HCT116 (cell line): ENCODE results near the gene PERCC1. TPM values are rescaled to one million over a fixed set of nuclear protein-coding genes. Genes with fewer than 3 reads are reported as not detected.

Experiments
- ATAC-seq: fragments of 200-7000 bp; cut with Tn5 transposase; 2 replicates; pipeline ENCODE4 v1.9.1; 2020; ENCODE audit warnings: mild to moderate bottlenecking, moderate library complexity
- BruUV-seq: library from RNA; stranded (reverse); fragments of 400-500 nt; replicated peaks from 2 replicates; lab custom pipeline; 2021; lab: Mats Ljungman, UMichigan
- CTCF ChIA-PET: fragments of 300-600 bp; sonication (Branson Sonifier 250); formaldehyde crosslinking; loops from one replicate; lab custom pipeline; 2021; ENCODE audit warnings: antibody characterized with exemption; lab: Charles Lee
- POLR2A ChIA-PET: fragments of 300-600, 350-600 bp; sonication (Branson Sonifier 250); formaldehyde crosslinking; loops from one replicate; lab custom pipeline; 2021; ENCODE audit warnings: antibody characterized with exemption; lab: Charles Lee
- RAD21 ChIA-PET, 2 experiments: fragments of 300-600 bp; sonication (Branson Sonifier 250); formaldehyde crosslinking; loops; one replicate each; lab custom pipeline; 2023; ENCODE audit warnings: low total read pairs in 2 of 2; ENCODE audit not compliant: uncharacterized antibody in 2 of 2, unreplicated experiment in 2 of 2, low non-redundant PET in 1 of 2; lab: Charles Lee
- DNase-seq: peaks from one replicate; pipeline ENCODE4 v3.0.0-alpha.2; 2010; ENCODE audit warnings: low read depth, low spot score
- H2AFZ ChIP-seq: fragments of 200-600 bp; shearing (Covaris generic), sonication (generic); 2 replicates; pipeline ENCODE4 v1.6.1; 2017; ENCODE audit warnings: low read depth, mixed run types, mixed read lengths, antibody characterized with exemption, low read length; ENCODE audit not compliant: poor library complexity, severe bottlenecking
- H3K27ac ChIP-seq: 2 replicates; pipeline ENCODE4 v1.5.1; 2012; ENCODE audit warnings: low read depth, low read length
- H3K27me3 ChIP-seq: fragments of 200-600 bp; sonication (generic); 2 replicates; pipeline ENCODE4 v1.6.1; 2016; ENCODE audit warnings: mixed run types, low read length, mixed read lengths; ENCODE audit not compliant: insufficient read depth
- H3K36me3 ChIP-seq, 2 experiments: fragments of 200-500 bp in 1 of 2; fragments of 200-600 bp in 1 of 2; sonication (Bioruptor generic) in 1 of 2; sonication (generic) in 1 of 2; 2 replicates each; pipeline versions ENCODE4 v1.5.1 to v1.6.1; 2014 to 2016; ENCODE audit warnings: low read length in 2 of 2, inconsistent platforms in 1 of 2, mixed read lengths in 1 of 2, mixed run types in 1 of 2; ENCODE audit not compliant: insufficient read depth in 2 of 2, control insufficient read depth in 1 of 2
- H3K4me1 ChIP-seq, 2 experiments: fragments of 200-600 bp in 1 of 2; sonication (generic) in 1 of 2; 2 replicates each; pipeline versions ENCODE4 v1.5.1 to v1.6.1; 2012 to 2017; ENCODE audit warnings: low read length in 2 of 2, inconsistent platforms in 1 of 2, mild to moderate bottlenecking in 1 of 2, mixed read lengths in 1 of 2, mixed run types in 1 of 2, moderate library complexity in 1 of 2; ENCODE audit not compliant: insufficient read depth in 2 of 2, control insufficient read depth in 1 of 2
- H3K4me2 ChIP-seq: fragments of 200-600 bp; sonication (generic); 2 replicates; pipeline ENCODE4 v1.6.1; 2017; ENCODE audit warnings: mixed run types, low read length, mixed read lengths
- H3K4me3 ChIP-seq, 2 experiments: fragments of 200-600 bp in 1 of 2; sonication (generic) in 1 of 2; replicated peaks in 1 of 2; 2 replicates each; pipeline ENCODE4 v1.5.1; 2011 to 2016; ENCODE audit warnings: low read length in 2 of 2, control low read depth in 1 of 2, low read depth in 1 of 2, mild to moderate bottlenecking in 1 of 2, mixed read lengths in 1 of 2, mixed run types in 1 of 2
- H3K79me2 ChIP-seq: fragments of 200-600 bp; sonication (generic); 2 replicates; pipeline ENCODE4 v1.6.1; 2017; ENCODE audit warnings: mild to moderate bottlenecking, mixed run types, low read length, moderate library complexity, mixed read lengths; ENCODE audit not compliant: insufficient read depth
- H3K9ac ChIP-seq: fragments of 200-600 bp; sonication (generic); 2 replicates; pipeline ENCODE4 v1.6.1; 2016; ENCODE audit warnings: low read length, mixed read lengths
- H3K9me2 ChIP-seq: fragments of 200-600 bp; sonication (generic), shearing (Covaris generic); 2 replicates; pipeline ENCODE4 v1.6.1; 2017; ENCODE audit warnings: mixed run types, mild to moderate bottlenecking, moderate library complexity; ENCODE audit not compliant: insufficient read depth
- H3K9me3 ChIP-seq, 2 experiments: fragments of 200-500 bp in 1 of 2; fragments of 200-600 bp in 1 of 2; sonication (Bioruptor generic) in 1 of 2; sonication (generic) in 1 of 2; 2 replicates each; pipeline ENCODE4 v1.6.1; 2014 to 2017; ENCODE audit warnings: low read length in 2 of 2, mixed read lengths in 2 of 2, inconsistent platforms in 1 of 2, low read depth in 1 of 2, mild to moderate bottlenecking in 1 of 2, mixed run types in 1 of 2, moderate library complexity in 1 of 2; ENCODE audit not compliant: control insufficient read depth in 1 of 2, insufficient read depth in 1 of 2
- H4K20me1 ChIP-seq: fragments of 200-600 bp; sonication (generic), shearing (Covaris generic); 2 replicates; pipeline ENCODE4 v1.6.1; 2017; ENCODE audit warnings: mixed run types, mild to moderate bottlenecking, moderate library complexity; ENCODE audit not compliant: insufficient read depth
- ATF3 ChIP-seq: IDR thresholded peaks from 2 replicates; pipeline ENCODE4 v1.6.1; 2012
- CEBPB ChIP-seq: IDR thresholded peaks from 2 replicates; pipeline ENCODE4 v1.6.1; 2012; ENCODE audit warnings: low read depth
- EGR1 ChIP-seq: IDR thresholded peaks from 2 replicates; pipeline ENCODE4 v1.6.1; 2012; ENCODE audit warnings: low read depth
- ELF1 ChIP-seq: IDR thresholded peaks from 2 replicates; pipeline ENCODE4 v1.6.1; 2012; ENCODE audit warnings: low read depth, borderline replicate concordance
- FOSL1 ChIP-seq: IDR thresholded peaks from 2 replicates; pipeline ENCODE4 v1.6.1; 2012; ENCODE audit warnings: low read depth
- JUND ChIP-seq: IDR thresholded peaks from 2 replicates; pipeline ENCODE4 v1.6.1; 2012
- MAX ChIP-seq: IDR thresholded peaks from 2 replicates; pipeline ENCODE4 v1.6.1; 2012
- POLR2A ChIP-seq: IDR thresholded peaks from 2 replicates; pipeline ENCODE4 v1.7.0; 2011; ENCODE audit warnings: borderline replicate concordance; ENCODE audit not compliant: insufficient read depth, insufficient read length; ENCODE audit errors: extremely low read depth
- POLR2AphosphoS5 ChIP-seq: IDR thresholded peaks from 2 replicates; pipeline ENCODE4 v1.6.1; 2011; ENCODE audit warnings: mild to moderate bottlenecking, low read depth, low read length, moderate library complexity
- RAD21 ChIP-seq: IDR thresholded peaks from 2 replicates; pipeline ENCODE4 v1.6.1; 2012; ENCODE audit warnings: low read depth, mild to moderate bottlenecking
- SIN3A ChIP-seq: IDR thresholded peaks from 2 replicates; pipeline ENCODE4 v1.6.1; 2012; ENCODE audit warnings: low read depth
- SRF ChIP-seq: IDR thresholded peaks from 2 replicates; pipeline ENCODE4 v1.6.1; 2012; ENCODE audit warnings: low read depth
- TCF7L2 ChIP-seq: IDR thresholded peaks from 2 replicates; pipeline ENCODE4 v1.7.0; 2011; ENCODE audit warnings: borderline replicate concordance, inconsistent platforms; ENCODE audit not compliant: insufficient read depth, insufficient read length; ENCODE audit errors: extremely low read depth
- YY1 ChIP-seq: IDR thresholded peaks from 2 replicates; pipeline ENCODE4 v1.6.1; 2011; ENCODE audit warnings: low read length, low read depth, moderate library complexity, mild to moderate bottlenecking; ENCODE audit not compliant: insufficient replicate concordance; ENCODE audit errors: extremely low read depth
- ZFX ChIP-seq: fragments of 450-650 bp; IDR thresholded peaks from 2 replicates; pipeline ENCODE4 v1.6.1; 2017
- ZNF274 ChIP-seq: fragments of 200-500 bp; sonication (Bioruptor generic); IDR thresholded peaks from 2 replicates; pipeline ENCODE4 v1.6.1; 2014; ENCODE audit warnings: mild to moderate bottlenecking, low read depth, low read length, inconsistent platforms
- intact Hi-C: fragments of 100-400 bp; cut with micrococcal nuclease; formaldehyde crosslinking; loops from 2 replicates; pipeline ENCODE4 v1.10.0; 2022
- total RNA-seq: library from RNA; stranded (reverse); gene quantifications from one replicate; pipeline ENCODE4 v1.2.1, GENCODE V29; 2021; ENCODE audit not compliant: unreplicated experiment

PERCC1 gene
- total RNA-seq, 1 experiment from 2014 or later = not detected

DNA sequence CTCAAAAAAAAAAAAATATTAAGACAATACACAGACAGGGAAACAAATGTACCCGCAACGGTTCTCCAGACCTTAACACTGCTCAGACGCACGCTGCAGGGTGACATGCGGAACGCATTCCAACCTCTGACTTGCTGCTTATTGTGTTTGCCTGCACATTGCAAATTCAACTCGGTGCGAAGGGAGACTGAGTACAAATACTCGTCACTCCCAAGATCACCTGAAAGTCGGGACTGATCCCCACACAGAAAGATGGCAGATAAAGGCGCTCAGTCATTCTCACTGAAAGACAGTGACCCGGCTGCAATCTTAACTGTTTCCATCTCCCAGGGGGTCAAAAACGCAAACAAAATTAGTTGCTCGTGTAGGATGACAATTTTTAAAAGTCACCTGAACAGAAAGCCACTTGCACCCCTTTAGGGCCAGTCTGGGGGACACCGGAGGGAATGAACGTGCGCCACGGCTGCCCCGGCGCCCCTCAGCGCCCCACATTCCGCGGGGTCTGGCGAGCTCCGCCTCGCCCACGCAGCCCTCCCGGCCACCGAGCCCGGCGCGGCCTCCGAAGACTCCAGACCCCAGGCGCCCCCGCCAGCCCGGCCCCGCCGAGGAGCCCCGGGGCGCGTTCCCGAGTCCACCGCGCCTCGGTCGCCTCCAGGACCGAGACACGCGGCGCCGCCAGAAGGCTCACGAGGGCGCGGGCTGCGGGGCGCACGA lies 43.4 kb downstream of the PERCC1 start:
- intact Hi-C loops = no loop called here
- no peaks in the 10 kb centered on the region for H4K20me1 ChIP-seq
- peak overlapping the region; percentile 97 for H3K4me2 ChIP-seq
- H3K27ac ChIP-seq = peak overlapping the region; percentile 95; the same call in 1 of the 2 replicates
- ATAC-seq (no peak), DNase-seq (no peak)
- TF ChIP-seq ELF1 (no peak), SIN3A (no peak), SRF (no peak), TCF7L2 (no peak), ATF3 (no peak), JUND (no peak), ZFX (no peak)
- RAD21 ChIA-PET = no interaction called here
- H3K36me3 ChIP-seq = no peaks in the 10 kb centered on the region
- peak overlapping the region; percentile 76 to 78 for H3K4me3 ChIP-seq
- TSS peak; percentile 65 for BruUV-seq
- no peak overlapping the region for H2AFZ ChIP-seq
- H3K79me2 ChIP-seq = peaks cover 39% of the 10 kb centered on the region
- CTCF ChIA-PET = no interaction called here
- peak overlapping the region; percentile 80 for H3K9ac ChIP-seq
- no peaks in the 10 kb centered on the region for H3K27me3 ChIP-seq
- POLR2A ChIA-PET = no interaction called here
- H3K9me3 ChIP-seq = no peaks in the 10 kb centered on the region
- peaks cover 17 to 36% of the 10 kb centered on the region in 2 experiments; a peak in 3 of 4 replicates for H3K4me1 ChIP-seq
- no peaks in the 10 kb centered on the region for H3K9me2 ChIP-seq

DNA sequence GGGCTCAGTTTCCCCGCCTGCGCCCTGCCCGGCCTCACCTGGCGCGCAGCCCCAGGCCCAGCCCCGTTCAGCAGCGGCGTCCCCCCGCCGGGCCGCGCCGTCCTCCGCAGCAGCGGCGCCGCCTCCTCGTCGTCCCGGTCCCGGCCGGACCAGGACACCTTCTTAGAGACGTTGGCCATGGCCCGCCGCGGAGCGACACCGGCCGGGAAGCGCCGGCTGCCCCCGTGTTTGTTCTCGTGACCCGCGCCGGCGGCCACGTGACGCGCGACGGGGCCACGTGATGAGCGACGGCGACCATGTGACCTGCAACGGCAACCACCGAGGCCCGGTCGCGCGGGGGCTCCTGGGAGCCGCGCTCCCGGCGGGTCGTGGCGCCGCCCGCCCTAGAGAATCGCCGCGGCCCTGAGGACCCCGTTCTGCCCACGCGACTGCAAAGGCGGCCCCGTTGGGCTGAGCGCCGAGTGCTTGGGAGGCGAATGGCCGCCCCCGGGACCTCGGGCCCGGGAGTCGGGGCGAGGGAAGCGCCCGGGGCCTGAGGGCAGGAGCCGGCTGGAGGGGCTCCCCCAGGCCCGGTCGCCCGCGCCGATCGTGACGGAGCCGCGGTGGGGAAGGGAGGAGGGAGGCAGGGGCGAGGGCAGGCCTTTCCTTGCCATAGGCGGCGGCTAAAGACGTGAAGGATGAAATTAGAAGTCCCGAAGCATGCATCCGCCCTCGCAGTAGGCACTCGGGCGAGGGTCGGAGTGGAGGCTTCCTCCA lies 44.1 kb downstream of the PERCC1 start, which contains the start of gene CLCN7:
CLCN7 (minus strand) TSS at position 233 of the 756 bp plus-strand sequence; CDS start at position 179, 54 bp downstream.
- no peaks in the 10 kb centered on the region for H4K20me1 ChIP-seq
- no peak within 1 kb of the TSS for H2AFZ ChIP-seq
- peak within 1 kb of the TSS; percentile 97 for H3K4me2 ChIP-seq
- ATAC-seq (peak; percentile 83), DNase-seq (peak; percentile 55)
- ChIA-PET CTCF (no interaction called here), POLR2A (no interaction called here), RAD21 (no interaction called here)
- no peaks in the 10 kb centered on the region for H3K9me3 ChIP-seq
- no peaks in the 10 kb centered on the region for H3K36me3 ChIP-seq
- peak within 1 kb of the TSS; percentile 76 to 78 for H3K4me3 ChIP-seq
- no TSS peak for BruUV-seq
- no peaks in the 10 kb centered on the region for H3K9me2 ChIP-seq
- no peaks in the 10 kb centered on the region for H3K27me3 ChIP-seq
- peaks cover 39% of the 10 kb centered on the region for H3K79me2 ChIP-seq
- peak within 1 kb of the TSS; percentile 80 for H3K9ac ChIP-seq
- peak within 1 kb of the TSS; percentile 95 for H3K27ac ChIP-seq
- H3K4me1 ChIP-seq = peaks cover 17 to 36% of the 10 kb centered on the region in 2 experiments; a peak in 3 of 4 replicates
- intact Hi-C loops = no loop called here
- TF ChIP-seq TCF7L2 = peak; percentile 43
- peak; percentile 49; the same call in 1 of the 2 replicates for TF ChIP-seq EGR1
- TF ChIP-seq POLR2AphosphoS5 = peak; percentile 77
- no peak for TF ChIP-seq ZNF274
- TF ChIP-seq ATF3 = no peak
- peak; percentile 99 for TF ChIP-seq SIN3A
- peak; percentile 97 for TF ChIP-seq MAX
- TF ChIP-seq YY1 = no peak
- TF ChIP-seq JUND = no peak; the same call in 1 of the 2 replicates
- no peak for TF ChIP-seq RAD21
- no peak for TF ChIP-seq CEBPB
- TF ChIP-seq SRF = no peak
- no peak for TF ChIP-seq FOSL1
- TF ChIP-seq POLR2A = peak; percentile 58
- peak; percentile 98 for TF ChIP-seq ZFX
